RPMI7951 (cell line): ENCODE data around the gene NDUFS3. TPM values are rescaled to one million over a fixed set of nuclear protein-coding genes. Genes with fewer than 3 reads are reported as not detected.
"Not testable (repeated sequence)": the region's sequence is repeated elsewhere in the genome, so short reads cannot be mapped to it uniquely, and the experiment has no call there.

ENCODE experiments used
- DNase-seq: peaks from one replicate; pipeline ENCODE4 v3.0.0-alpha.2; 2012; ENCODE audit warnings: low read depth
- total RNA-seq: library from RNA; depleted of rRNA; stranded (reverse); fragments of >200 nt; shearing (Covaris generic); gene quantifications from 2 replicates; pipeline ENCODE4 v1.2.3, GENCODE V29; 2014

The NDUFS3 gene
- total RNA-seq, 1 experiment from 2014 or later: 78.8 TPM

- DNase-seq: no peak
Measured at GRCh38 chr11:47558695-47559094, 20.2 kb upstream of the NDUFS3 start.

DNA sequence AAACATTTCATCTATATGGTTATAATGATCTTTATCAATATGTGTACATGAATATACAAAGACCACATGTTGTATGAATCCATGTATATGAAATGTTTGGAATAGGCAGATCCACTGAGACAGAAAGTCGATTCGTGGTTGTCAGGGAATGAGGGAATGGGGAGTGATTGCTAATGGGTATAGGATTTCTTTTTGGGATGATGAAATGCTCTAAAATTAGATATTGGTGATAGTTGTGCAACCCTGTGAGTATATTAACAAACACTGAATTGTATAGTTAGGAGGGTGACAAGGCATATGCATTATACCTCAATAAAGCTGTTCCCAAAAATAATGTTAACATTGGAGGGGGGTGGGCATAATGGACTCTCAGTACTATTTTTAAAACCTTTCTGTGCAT is 18.4 kb upstream of the NDUFS3 start:
- DNase-seq: no peak

DNA sequence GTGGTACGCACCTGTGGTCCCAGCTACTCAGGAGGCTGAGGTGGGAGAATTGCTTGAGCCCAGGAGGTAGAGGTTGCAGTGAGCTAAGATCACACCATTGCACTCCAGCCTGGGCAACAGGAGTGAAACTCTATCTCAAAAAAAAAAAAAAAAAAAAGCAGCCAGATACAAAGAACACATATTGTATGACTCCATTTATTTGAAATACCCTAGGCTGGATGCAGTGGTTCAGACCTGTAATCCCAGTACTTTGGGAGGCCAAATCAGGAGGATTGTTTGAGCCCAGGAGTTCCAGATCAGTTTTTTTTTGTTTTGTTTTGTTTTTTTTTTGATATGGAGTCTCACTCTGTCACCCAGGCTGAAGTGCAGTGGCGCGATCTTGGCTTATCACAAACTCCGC is 16.5 kb upstream of the NDUFS3 start:
- not testable (repeated sequence) for DNase-seq

GRCh38 chr11:47564366-47564765 is 14.5 kb upstream of the NDUFS3 start:
- DNase-seq: not testable (repeated sequence)

DNA sequence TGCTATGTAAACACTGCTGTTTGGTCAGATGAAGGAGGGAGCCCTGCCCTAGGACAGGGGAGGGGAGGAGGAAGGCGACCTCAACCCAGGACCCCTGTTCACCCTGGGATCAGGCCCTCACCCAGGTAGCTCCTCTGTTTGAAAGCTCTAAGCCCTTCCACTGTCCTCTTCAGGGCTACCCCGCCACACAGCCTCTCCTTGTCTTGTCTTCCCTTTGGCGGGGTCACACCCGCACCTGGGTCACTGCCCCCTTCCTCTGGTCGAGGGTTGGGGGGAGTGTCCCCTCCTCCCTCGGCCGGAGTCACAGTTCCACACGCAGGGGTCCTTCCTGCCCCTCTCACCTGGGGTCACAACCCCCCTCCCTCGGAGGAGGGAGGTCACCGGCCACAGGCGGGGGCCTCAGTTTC is 13.9 kb upstream of the NDUFS3 start:
- DNase-seq: no peak

DNA sequence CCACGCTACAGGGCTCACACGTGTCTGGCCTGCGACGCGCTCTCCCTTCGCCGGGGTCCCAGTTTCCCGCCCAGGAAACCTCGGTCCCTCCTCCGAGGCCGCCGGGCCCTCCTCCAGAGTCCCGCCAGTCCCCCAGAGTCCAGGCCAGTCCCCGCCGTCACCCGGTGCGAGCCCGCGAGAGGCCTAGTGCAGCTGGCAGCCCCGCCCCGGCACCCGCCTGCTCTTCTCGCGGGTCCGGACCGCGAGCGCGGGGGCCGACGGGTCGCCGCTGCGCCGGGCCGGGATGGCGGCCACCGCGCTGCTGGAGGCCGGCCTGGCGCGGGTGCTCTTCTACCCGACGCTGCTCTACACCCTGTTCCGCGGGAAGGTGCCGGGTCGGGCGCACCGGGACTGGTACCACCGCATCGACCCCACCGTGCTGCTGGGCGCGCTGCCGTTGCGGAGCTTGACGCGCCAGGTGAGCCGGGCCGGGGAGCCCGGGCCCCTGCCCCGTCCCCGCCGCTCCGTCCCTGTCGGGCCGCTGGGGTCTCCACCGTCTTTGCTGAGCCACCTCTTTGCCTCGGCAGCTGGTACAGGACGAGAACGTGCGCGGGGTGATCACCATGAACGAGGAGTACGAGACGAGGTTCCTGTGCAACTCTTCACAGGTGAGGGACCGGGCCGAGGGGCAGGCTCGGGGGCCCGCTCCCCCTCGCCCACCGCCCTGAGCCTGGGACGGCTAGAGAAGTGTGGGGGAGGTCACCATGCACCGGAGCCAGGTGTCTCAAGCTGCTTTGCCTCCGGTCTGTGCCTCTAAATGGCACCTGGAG is 13.3 kb upstream of the NDUFS3 start, which contains the start of gene PTPMT1:
TSS of gene PTPMT1 (plus strand) at position 260 of the 809 bp plus-strand sequence. CDS start at position 284, 24 bp downstream.
- DNase-seq: peak; percentile 74

- DNase-seq: no peak
Measured at GRCh38 chr11:47566149-47566698, 12.7 kb upstream of the NDUFS3 start.

GRCh38 chr11:47569646-47570045 is 9.2 kb upstream of the NDUFS3 start:
- no peak for DNase-seq

DNA sequence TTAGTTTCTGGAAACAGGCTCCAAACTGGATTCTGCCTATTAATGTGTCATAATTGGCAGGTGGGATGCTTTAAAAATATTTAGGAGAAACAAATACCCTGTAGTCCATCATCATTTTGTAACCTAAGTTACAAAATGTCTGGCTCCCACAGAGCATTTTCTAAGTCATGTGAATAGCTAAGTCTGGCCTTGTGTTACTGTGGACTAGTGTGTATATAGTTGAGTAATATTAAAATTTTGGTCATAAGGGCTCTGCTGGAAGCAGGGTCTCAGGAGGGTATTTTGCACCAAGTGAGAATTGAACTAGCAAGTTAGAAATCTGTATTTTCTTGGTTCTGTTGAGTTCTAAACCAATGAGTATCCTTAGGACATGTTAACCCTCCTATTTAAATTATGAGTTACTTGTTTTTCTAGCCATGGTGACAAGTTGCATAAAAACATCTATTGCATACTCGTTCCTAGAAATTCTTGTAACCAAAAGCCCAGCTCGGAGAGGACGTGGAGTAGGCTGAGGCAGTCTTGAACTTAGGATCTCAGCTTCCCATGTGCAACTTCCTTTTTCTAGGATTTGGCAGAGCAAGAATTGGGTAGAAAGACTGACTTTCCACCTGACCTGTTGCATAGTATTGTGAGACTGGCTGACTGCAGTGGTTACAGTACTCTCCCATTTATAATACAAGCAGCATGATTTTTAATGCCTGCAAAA is 8.1 kb upstream of the NDUFS3 start:
- no peak for DNase-seq

- no peak for DNase-seq
Measured at GRCh38 chr11:47571357-47571729, 7.5 kb upstream of the NDUFS3 start.

DNA sequence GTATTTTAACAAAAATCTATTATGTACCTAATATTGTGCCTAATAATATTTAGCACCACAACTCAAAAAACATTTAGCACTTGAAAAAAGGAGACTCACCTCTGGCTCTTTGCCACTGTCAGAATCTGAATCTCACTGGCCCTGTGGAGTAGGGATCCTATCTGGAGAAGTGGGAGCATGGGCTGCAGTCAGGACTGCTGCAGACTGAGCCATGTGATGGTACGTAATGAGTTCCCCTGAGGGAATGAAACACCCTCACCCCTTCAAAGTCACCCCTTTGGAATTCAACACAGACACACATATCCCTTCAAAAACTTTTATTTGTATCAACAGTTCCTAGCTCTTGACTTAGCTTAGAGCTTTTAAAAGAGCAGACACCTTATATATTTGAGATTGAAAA is 7.0 kb upstream of the NDUFS3 start:
- peak; percentile 40 for DNase-seq

DNA sequence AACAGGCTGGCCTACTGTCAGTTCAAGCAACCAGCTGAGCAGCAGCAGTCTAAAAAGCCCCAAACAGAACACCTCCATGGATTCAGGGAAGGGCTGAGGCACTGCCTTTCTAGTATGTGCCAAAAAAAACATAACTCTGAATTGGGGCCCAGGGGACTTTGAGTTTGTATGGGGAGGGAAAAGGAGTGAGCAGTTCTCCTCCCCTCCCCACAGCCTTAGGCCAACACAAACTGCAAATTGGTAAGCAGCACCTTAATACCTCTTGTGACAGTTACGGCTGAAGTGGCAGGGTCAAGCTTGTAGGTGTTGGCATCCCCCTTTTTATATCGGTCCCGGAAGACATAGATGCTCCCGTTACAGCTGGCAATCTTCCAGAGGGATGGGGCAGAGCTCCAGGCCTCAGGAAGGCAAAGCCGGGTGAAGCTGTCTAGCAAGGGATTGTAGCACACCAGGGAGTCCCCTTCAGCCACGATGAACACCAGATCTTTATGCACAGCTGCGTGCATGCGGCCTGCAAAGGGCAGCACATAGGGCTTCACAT is 6.1 kb upstream of the NDUFS3 start:
- no peak for DNase-seq

- DNase-seq: no peak
Measured at GRCh38 chr11:47573321-47573720, 5.6 kb upstream of the NDUFS3 start.

DNA sequence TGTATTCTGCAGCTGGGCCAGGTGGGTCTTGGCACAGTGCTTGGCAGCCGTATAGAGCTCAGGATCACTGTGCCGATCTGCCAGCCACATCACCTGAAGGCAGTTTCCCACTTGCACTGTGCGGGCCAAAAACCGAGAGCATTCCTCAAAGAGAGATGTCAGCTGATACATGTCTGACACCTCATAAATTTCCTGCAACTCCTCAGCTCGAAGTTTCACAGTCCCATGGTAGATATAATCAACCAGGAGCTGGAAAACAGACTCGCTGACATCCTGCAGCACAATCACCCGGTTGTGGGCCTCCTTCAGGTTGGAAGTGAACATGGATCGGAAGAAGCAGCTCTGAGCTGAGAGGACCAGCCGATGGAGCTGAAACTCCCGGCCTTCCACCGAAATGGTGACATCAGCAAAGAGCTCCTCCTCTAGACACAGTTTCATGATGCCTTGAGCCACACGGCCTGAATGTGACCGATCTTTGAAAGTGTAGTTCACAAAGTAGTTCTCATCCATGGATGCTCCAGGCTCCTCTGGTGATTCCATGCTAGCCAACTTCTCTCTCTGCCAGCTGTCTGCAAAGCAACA is 1.3 kb upstream of the NDUFS3 start:
- DNase-seq: no peak

DNA sequence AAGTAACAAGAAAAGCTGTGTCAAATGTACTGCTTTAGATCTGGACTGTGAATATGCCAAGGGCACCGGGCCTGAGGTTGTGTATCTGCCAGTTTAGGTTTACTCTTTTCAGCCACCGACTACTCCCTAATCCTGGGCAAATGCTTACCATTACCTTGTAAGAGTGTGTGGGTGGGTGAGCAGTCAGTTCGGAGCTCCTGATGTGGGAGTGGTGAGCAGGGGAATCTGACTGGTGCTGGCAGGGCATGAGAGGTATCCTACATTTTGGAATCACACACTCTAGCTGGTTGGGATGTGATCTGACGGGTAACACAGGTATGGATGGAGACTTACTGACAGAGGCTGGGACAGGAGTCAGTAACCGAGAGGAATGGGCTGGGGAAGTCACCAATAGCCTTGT is 5.0 kb downstream of the NDUFS3 start:
- no peak for DNase-seq

DNA sequence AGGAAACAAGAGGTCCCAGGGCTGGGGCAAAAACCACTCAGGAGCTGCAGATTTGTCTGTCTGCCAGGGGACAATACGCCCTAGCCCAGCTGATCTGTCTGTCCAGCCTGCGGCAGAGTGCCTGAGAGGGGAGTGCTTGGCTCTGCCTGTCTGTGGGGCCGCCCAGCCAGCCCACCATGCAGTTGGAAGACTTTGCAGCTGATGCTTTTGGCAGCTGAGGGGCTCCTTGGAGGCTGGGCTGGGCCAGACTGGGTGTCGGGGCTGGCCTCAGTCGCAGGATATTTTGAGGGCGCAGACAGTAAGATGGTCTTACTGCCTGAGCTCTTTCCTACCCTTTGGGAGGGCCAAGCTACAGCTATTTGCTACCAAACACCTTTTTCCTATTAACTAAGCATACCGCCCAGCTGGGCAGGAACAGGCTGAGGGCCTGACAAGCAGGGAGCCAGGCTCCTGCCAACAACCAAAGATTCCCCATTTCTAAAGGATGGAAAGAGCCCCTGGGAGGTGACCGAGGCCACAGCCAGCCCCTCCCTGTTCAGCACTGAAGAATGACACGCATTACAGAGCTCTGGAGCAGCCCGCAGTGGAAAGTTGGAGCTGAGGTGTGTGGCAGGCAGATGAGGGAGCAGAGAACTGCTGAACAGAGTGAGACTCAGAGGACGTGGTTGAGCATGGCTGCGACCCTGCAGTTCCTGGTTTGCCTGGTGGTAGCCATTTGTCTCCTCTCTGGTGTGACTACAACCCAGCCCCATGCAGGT is 7.4 kb downstream of the NDUFS3 start, which contains the start of gene FAM180B:
TSS of gene FAM180B (plus strand) at position 581 of the 758 bp plus-strand sequence. CDS start at position 672, 91 bp downstream.
- DNase-seq: no peak

- DNase-seq: no peak
Measured at GRCh38 chr11:47587039-47587716, 8.3 kb downstream of the NDUFS3 start.

DNA sequence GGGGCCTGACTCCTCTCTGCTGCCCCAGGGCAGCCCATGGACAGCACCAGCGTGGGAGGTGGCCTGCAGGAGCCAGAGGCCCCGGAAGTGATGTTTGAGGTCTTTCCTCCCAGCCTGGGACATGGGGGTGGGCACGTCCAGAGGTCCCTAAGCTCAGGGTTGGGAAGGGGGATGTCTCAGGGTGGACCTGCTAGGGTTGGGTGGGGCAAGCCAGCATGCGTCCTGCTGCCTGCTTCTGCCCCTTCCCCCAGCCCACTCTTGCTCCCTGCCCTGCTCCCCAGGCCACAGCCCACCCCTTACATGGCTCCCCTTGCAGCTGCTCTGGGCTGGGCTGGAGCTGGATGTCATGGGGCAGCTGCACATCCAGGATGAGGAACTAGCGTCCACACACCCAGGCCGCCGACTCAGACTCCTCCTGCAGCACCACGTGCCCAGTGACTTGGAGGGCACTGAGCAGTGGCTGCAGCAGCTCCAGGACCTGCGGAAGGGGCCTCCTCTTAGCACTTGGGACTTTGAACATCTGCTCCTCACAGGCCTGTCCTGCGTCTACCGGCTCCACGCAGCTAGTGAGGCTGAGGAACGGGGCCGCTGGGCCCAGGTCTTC is 9.0 kb downstream of the NDUFS3 start:
- no peak for DNase-seq

GRCh38 chr11:47589118-47589517 is 10.2 kb downstream of the NDUFS3 start:
- DNase-seq: no peak

DNA sequence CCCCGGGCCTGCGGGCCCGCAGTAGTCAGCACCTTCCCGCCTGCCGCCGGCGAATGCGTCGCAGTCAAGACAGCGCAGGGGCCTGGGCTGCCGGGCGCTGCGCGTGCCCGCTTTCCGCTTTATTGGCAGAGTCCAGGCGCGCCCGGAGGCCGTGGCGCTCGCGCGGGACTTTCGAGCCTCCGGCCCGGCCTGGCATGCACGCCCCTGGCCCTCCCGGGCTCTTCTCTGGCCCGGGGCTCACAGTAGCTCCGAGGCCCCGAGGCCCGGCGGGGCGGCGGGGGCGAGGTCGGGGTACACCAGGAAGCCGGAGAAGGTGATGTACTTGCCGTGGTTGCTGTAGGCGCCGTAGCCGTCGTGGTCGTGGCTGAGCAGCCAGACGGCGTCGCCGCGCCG is 10.7 kb downstream of the NDUFS3 start:
- no peak for DNase-seq
